Calu3 (cell line): ENCODE measurements around the gene KYAT1. TPM values are rescaled to one million over a fixed set of nuclear protein-coding genes. Genes with fewer than 3 reads are reported as not detected.
"Not testable (repeated sequence)": the region's sequence is repeated elsewhere in the genome, so short reads cannot be mapped to it uniquely, and the experiment has no call there.

Source experiments
- BruUV-seq: library from RNA; stranded (reverse); fragments of 400-500 nt; replicated peaks from 2 replicates; lab custom pipeline; 2021; lab: Mats Ljungman, UMichigan
- CTCF ChIA-PET: fragments of 300-600 bp; sonication (Branson Sonifier 250); formaldehyde crosslinking; loops from one replicate; lab custom pipeline; 2022; ENCODE audit warnings: antibody characterized with exemption; lab: Charles Lee
- DNase-seq: peaks from one replicate; pipeline ENCODE4 v3.0.0; 2022
- H3K27ac Mint-ChIP-seq: one replicate; pipeline ENCODE4 v1.8.0; 2022; ENCODE audit warnings: mixed read lengths; ENCODE audit not compliant: unreplicated experiment
- H3K27me3 Mint-ChIP-seq: one replicate; pipeline ENCODE4 v1.8.0; 2022; ENCODE audit warnings: mixed read lengths; ENCODE audit not compliant: unreplicated experiment
- H3K36me3 Mint-ChIP-seq: one replicate; pipeline ENCODE4 v1.8.0; 2022; ENCODE audit warnings: mild to moderate bottlenecking, moderate library complexity, mixed read lengths; ENCODE audit not compliant: insufficient read depth, unreplicated experiment
- H3K4me1 Mint-ChIP-seq: one replicate; pipeline ENCODE4 v1.8.0; 2022; ENCODE audit warnings: mild to moderate bottlenecking, low read depth, mixed read lengths; ENCODE audit not compliant: unreplicated experiment
- H3K4me3 Mint-ChIP-seq: one replicate; pipeline ENCODE4 v1.8.0; 2022; ENCODE audit warnings: mild to moderate bottlenecking, low read depth, moderate library complexity, mixed read lengths; ENCODE audit not compliant: unreplicated experiment
- H3K9me3 Mint-ChIP-seq: one replicate; pipeline ENCODE4 v1.8.0; 2022; ENCODE audit warnings: low read depth, mixed read lengths; ENCODE audit not compliant: unreplicated experiment
- CTCF ChIP-seq: fragments of 200-600 bp; IDR thresholded peaks from one replicate; pipeline ENCODE4 v1.8.0; 2022; ENCODE audit warnings: antibody characterized with exemption; ENCODE audit not compliant: unreplicated experiment
- intact Hi-C: fragments of 100-400 bp; cut with micrococcal nuclease; formaldehyde crosslinking; loops from one replicate; pipeline ENCODE4 v1.10.0; 2022; ENCODE audit not compliant: unreplicated experiment
- total RNA-seq: library from RNA; stranded (reverse); gene quantifications from 2 replicates; pipeline ENCODE4 v1.2.3, GENCODE V29; 2022

KYAT1 gene
- total RNA-seq, 1 experiment from 2014 or later: 4.1 TPM

- BruUV-seq: no TSS peak
Observed at GRCh38 chr9:128847803-128848202, 33.9 kb downstream of the KYAT1 start.

GRCh38 chr9:128846680-128847030 lies 35.1 kb downstream of the KYAT1 start:
- CTCF ChIA-PET: interaction anchor here (0.5 kb wide), 1 partner anchor 78 kb away, joined by 3 read pairs; no protein-coding TSS in a partner anchor
- no peak for TF ChIP-seq CTCF
- intact Hi-C loops: no loop called here
- no TSS peak for BruUV-seq
- no peak overlapping the region for H3K4me3 Mint-ChIP-seq
- no peaks in the 10 kb centered on the region for H3K36me3 Mint-ChIP-seq
- H3K27ac Mint-ChIP-seq: no peak overlapping the region
- H3K9me3 Mint-ChIP-seq: peaks cover 9% of the 10 kb centered on the region
- no peaks in the 10 kb centered on the region for H3K27me3 Mint-ChIP-seq
- DNase-seq: no peak
- no peaks in the 10 kb centered on the region for H3K4me1 Mint-ChIP-seq

More at GRCh38 chr9:128847803-128848202, 33.9 kb downstream of the KYAT1 start:
- no peak for TF ChIP-seq CTCF
- no peak for DNase-seq
- Mint-ChIP-seq H3K27ac (no peak overlapping the region), H3K27me3 (no peaks in the 10 kb centered on the region), H3K4me3 (no peak overlapping the region), H3K36me3 (no peaks in the 10 kb centered on the region), H3K9me3 (peaks cover 9% of the 10 kb centered on the region), H3K4me1 (no peaks in the 10 kb centered on the region)
- CTCF ChIA-PET: no interaction called here
- intact Hi-C loops: no loop called here

- DNase-seq: no peak
- Mint-ChIP-seq H3K9me3 (peaks cover 3% of the 10 kb centered on the region), H3K4me3 (no peak overlapping the region), H3K27me3 (no peaks in the 10 kb centered on the region), H3K36me3 (no peaks in the 10 kb centered on the region), H3K4me1 (no peaks in the 10 kb centered on the region), H3K27ac (no peak overlapping the region)
- no peak for TF ChIP-seq CTCF
- intact Hi-C loops: no loop called here
- CTCF ChIA-PET: no interaction called here
- no TSS peak for BruUV-seq
Observed at GRCh38 chr9:128845186-128845931, 36.4 kb downstream of the KYAT1 start.

GRCh38 chr9:128843171-128843570 lies 38.6 kb downstream of the KYAT1 start:
- H3K4me3 Mint-ChIP-seq, H3K9me3 Mint-ChIP-seq, H3K36me3 Mint-ChIP-seq, CTCF ChIA-PET, H3K27ac Mint-ChIP-seq, H3K27me3 Mint-ChIP-seq, H3K4me1 Mint-ChIP-seq, BruUV-seq, DNase-seq, intact Hi-C loops: not testable (repeated sequence)
